Prostate gland (tissue), 2 donors: Measurements from ENCODE around the gene NRXN3. TPM values are rescaled to one million over a fixed set of nuclear protein-coding genes. Genes with fewer than 3 reads are reported as not detected.

ENCODE experiments used
- DNase-seq: peaks from one replicate; pipeline ENCODE4 v3.0.0-alpha.2; 2019; ENCODE audit warnings: low spot score
- H3K27ac ChIP-seq, 2 donors: fragments of 200-600 bp; sonication (generic); 2 replicates each; pipeline ENCODE4 v1.5.1; 2017 to 2019
- H3K27me3 ChIP-seq: fragments of 200-600 bp; sonication (generic); replicated peaks from 2 replicates; pipeline ENCODE4 v1.5.1; 2019; ENCODE audit not compliant: insufficient read depth
- H3K36me3 ChIP-seq, 2 donors: fragments of 200-600 bp; sonication (generic); 1 replicate in 1 of 2; 2 replicates in 1 of 2; pipeline versions ENCODE4 v1.5.1 to v1.8.1; 2017 to 2019
- H3K4me1 ChIP-seq: fragments of 200-600 bp; sonication (generic); replicated peaks from 2 replicates; pipeline ENCODE4 v1.5.1; 2019
- H3K4me3 ChIP-seq, 2 donors: fragments of 200-600 bp; sonication (generic); 2 replicates each; pipeline ENCODE4 v1.5.1; 2017 to 2019
- H3K9me3 ChIP-seq: fragments of 200-600 bp; sonication (generic); 2 replicates; pipeline ENCODE4 v1.5.1; 2017
- CTCF ChIP-seq, 4 experiments: fragments of 200-600 bp in 2 of 4; fragments of 450-650 bp in 2 of 4; sonication (generic) in 2 of 4; IDR thresholded peaks; 1 replicate in 3 of 4; 2 replicates in 1 of 4; pipeline ENCODE4 v1.5.1; 2016 to 2019; ENCODE audit warnings: antibody characterized with exemption in 4 of 4, mild to moderate bottlenecking in 2 of 4, moderate library complexity in 2 of 4
- POLR2A ChIP-seq: fragments of 450-650 bp; IDR thresholded peaks from one replicate; pipeline ENCODE4 v1.6.1; 2016; ENCODE audit warnings: antibody characterized with exemption, mild to moderate bottlenecking
- POLR2AphosphoS5 ChIP-seq: sonication (generic); formaldehyde crosslinking; IDR thresholded peaks from one replicate; pipeline ENCODE4 v1.6.1; 2017; ENCODE audit warnings: antibody characterized with exemption
- WGBS: methylation state at CpG from one replicate; pipeline ENCODE4 v1.1.5; 2018; 5-methylcytosine and 5-hydroxymethylcytosine counted together
- intact Hi-C: fragments of 100-400 bp; cut with DNase I; formaldehyde crosslinking; loops from one replicate; pipeline ENCODE4 v1.14.2; 2022
- total RNA-seq, 2 donors: library from RNA; depleted of rRNA; stranded (reverse); fragments of >200 nt; gene quantifications; one replicate each; pipeline ENCODE4 v1.1.0, GENCODE V29; 2016

Gene NRXN3
- total RNA-seq, 2 donors from 2014 or later = 6.6 to 8.2 TPM

DNA sequence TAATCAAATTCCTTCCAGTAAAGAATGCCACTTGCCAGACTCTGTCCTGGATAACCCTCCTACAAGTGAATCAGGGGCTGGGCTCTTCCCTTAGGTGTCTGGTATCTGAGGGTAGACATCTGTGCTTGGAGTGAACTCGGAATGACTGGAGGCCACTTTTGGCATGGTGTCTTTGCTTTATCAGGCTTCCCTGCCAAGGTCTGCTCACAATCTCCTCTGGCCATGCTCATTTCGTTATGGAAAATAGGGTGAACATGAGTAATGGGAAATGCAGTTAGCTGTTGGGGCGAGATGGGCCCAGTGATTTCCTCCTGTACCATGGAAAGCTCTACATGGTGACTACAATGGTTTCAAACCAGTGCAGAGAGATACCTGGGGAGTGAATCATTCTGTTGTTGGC lies 212.9 kb downstream of the NRXN3 start:
- intact Hi-C loops = no loop called here
- H3K27ac ChIP-seq = no peak overlapping the region
- 73% methylated on average over 3 of the region's 3 CpGs for WGBS
- H3K36me3 ChIP-seq = no peaks in the 10 kb centered on the region
- H3K4me1 ChIP-seq = no peaks in the 10 kb centered on the region
- DNase-seq = no peak
- H3K4me3 ChIP-seq = no peak overlapping the region
- no peaks in the 10 kb centered on the region for H3K27me3 ChIP-seq
- no peaks in the 10 kb centered on the region for H3K9me3 ChIP-seq
- TF ChIP-seq POLR2AphosphoS5 (no peak), POLR2A (no peak), CTCF (IDR thresholded peaks at IDR 0.05) (no peak)

- Histone ChIP-seq H3K36me3 (no peaks in the 10 kb centered on the region), H3K4me1 (no peaks in the 10 kb centered on the region), H3K27ac (no peak overlapping the region), H3K9me3 (no peaks in the 10 kb centered on the region), H3K27me3 (no peaks in the 10 kb centered on the region), H3K4me3 (no peak overlapping the region)
- no peak for DNase-seq
- TF ChIP-seq POLR2A = no peak
- TF ChIP-seq CTCF (IDR thresholded peaks at IDR 0.05) = no peak
- TF ChIP-seq POLR2AphosphoS5 = no peak
- intact Hi-C loops = no loop called here
- WGBS = 57% methylated on average over 1 of the region's 1 CpG
Measured at GRCh38 chr14:78398216-78398615, 228.0 kb downstream of the NRXN3 start.

GRCh38 chr14:78399316-78399889 lies 229.2 kb downstream of the NRXN3 start:
- DNase-seq = no peak
- no peak for TF ChIP-seq POLR2A
- TF ChIP-seq POLR2AphosphoS5 = no peak
- TF ChIP-seq CTCF (IDR thresholded peaks at IDR 0.05) = no peak
- WGBS = 60% methylated on average over 3 of the region's 3 CpGs
- Histone ChIP-seq H3K4me1 (no peaks in the 10 kb centered on the region), H3K27me3 (no peaks in the 10 kb centered on the region), H3K27ac (no peak overlapping the region), H3K4me3 (no peak overlapping the region), H3K9me3 (no peaks in the 10 kb centered on the region), H3K36me3 (no peaks in the 10 kb centered on the region)
- intact Hi-C loops = no loop called here

DNA sequence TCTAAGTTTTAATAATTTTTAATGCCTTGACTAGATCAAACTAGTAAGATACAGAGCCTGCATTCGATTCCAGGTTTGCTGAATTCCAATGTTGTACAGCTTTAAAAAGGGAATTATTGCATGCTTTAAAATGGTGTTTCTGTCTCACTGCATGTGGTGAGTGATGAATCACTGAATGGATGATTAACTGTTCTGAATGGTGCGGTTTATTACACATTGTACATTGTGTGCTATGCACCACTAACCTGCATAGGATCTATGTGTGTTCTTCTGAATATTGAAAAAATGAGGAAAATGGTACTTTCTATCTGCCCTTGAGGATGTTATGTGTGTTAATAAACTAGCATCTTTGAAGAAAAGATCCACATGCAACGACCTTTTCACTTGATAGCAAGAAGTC lies 231.7 kb downstream of the NRXN3 start:
- intact Hi-C loops = no loop called here
- Histone ChIP-seq H3K4me3 (no peak overlapping the region), H3K36me3 (no peaks in the 10 kb centered on the region), H3K27ac (no peak overlapping the region), H3K4me1 (no peaks in the 10 kb centered on the region), H3K9me3 (no peaks in the 10 kb centered on the region), H3K27me3 (no peaks in the 10 kb centered on the region)
- TF ChIP-seq POLR2AphosphoS5 (no peak), POLR2A (no peak), CTCF (IDR thresholded peaks at IDR 0.05) (no peak)
- DNase-seq = no peak
- 87% methylated on average over 3 of the region's 3 CpGs for WGBS

GRCh38 chr14:78403278-78403815 lies 233.2 kb downstream of the NRXN3 start:
- Histone ChIP-seq H3K9me3 (no peaks in the 10 kb centered on the region), H3K4me1 (no peaks in the 10 kb centered on the region), H3K27me3 (no peaks in the 10 kb centered on the region), H3K36me3 (no peaks in the 10 kb centered on the region), H3K4me3 (no peak overlapping the region), H3K27ac (no peak overlapping the region)
- no peak for TF ChIP-seq CTCF (IDR thresholded peaks at IDR 0.05)
- no peak for TF ChIP-seq POLR2AphosphoS5
- TF ChIP-seq POLR2A = no peak
- WGBS = 19% methylated on average over 8 of the region's 8 CpGs
- intact Hi-C loops = no loop called here
- DNase-seq = no peak
